HepG2 (cell line): ENCODE results near the gene NT5M. TPM values are rescaled to one million over a fixed set of nuclear protein-coding genes. Genes with fewer than 3 reads are reported as not detected.

ENCODE experiments used
- CBX5 ChIP-seq: sonication (generic); formaldehyde crosslinking; IDR thresholded peaks from 2 replicates; pipeline ENCODE4 v1.4.0; 2020; ENCODE audit warnings: missing genetic modification reagents, borderline replicate concordance
- FOXJ3 ChIP-seq: sonication (generic); formaldehyde crosslinking; IDR thresholded peaks from 2 replicates; pipeline ENCODE4 v1.4.0; 2020; ENCODE audit warnings: missing genetic modification reagents, mild to moderate bottlenecking, borderline replicate concordance
- FOXK2 ChIP-seq: fragments of 450-650 bp; IDR thresholded peaks from 2 replicates; pipeline ENCODE4 v1.6.1; 2016
- HIC2 ChIP-seq: sonication (generic); formaldehyde crosslinking; IDR thresholded peaks from 2 replicates; pipeline ENCODE4 v1.9.0; 2022; ENCODE audit warnings: low read depth, missing genetic modification reagents
- HNF4G ChIP-seq, 2 experiments: sonication (generic) in 1 of 2; formaldehyde crosslinking in 1 of 2; IDR thresholded peaks; 2 replicates each; pipeline versions ENCODE4 v1.4.0 to v1.6.1; 2011 to 2020; ENCODE audit warnings: borderline replicate concordance in 2 of 2, low read depth in 2 of 2, mild to moderate bottlenecking in 2 of 2, low read length in 1 of 2, missing genetic modification reagents in 1 of 2, moderate library complexity in 1 of 2
- HNRNPLL ChIP-seq: fragments of 200-400 bp; formaldehyde crosslinking; IDR thresholded peaks from 2 replicates; pipeline ENCODE4 v1.6.1; 2017; ENCODE audit warnings: mild to moderate bottlenecking, low read depth, low read length; ENCODE audit not compliant: poor library complexity, severe bottlenecking
- MIER3 ChIP-seq: IDR thresholded peaks from 2 replicates; pipeline ENCODE4 v1.6.1; 2016; ENCODE audit warnings: missing compliant biosample characterization, borderline replicate concordance
- NR2F6 ChIP-seq, 2 experiments: IDR thresholded peaks; 2 replicates each; pipeline ENCODE4 v1.6.1; 2016; ENCODE audit warnings: antibody characterized with exemption in 1 of 2, mild to moderate bottlenecking in 1 of 2
- PATZ1 ChIP-seq: sonication (generic); formaldehyde crosslinking; IDR thresholded peaks from 2 replicates; pipeline ENCODE4 v1.4.0; 2020; ENCODE audit warnings: missing genetic modification reagents
- RARG ChIP-seq: sonication (generic); formaldehyde crosslinking; IDR thresholded peaks from 2 replicates; pipeline ENCODE4 v1.4.0; 2020; ENCODE audit warnings: low read depth, mild to moderate bottlenecking, missing genetic modification reagents
- RBM39 ChIP-seq: fragments of 200-400 bp; formaldehyde crosslinking; IDR thresholded peaks from one replicate; pipeline ENCODE4 v1.6.1; 2018; ENCODE audit warnings: antibody characterized with exemption, mild to moderate bottlenecking, low read depth, low read length; ENCODE audit not compliant: poor library complexity, severe bottlenecking
- STAG1 ChIP-seq: sonication (generic); formaldehyde crosslinking; IDR thresholded peaks from 2 replicates; pipeline ENCODE4 v1.4.0; 2020; ENCODE audit warnings: missing genetic modification reagents
- SUZ12 ChIP-seq: fragments of 150-350 bp; IDR thresholded peaks from 2 replicates; pipeline ENCODE4 v1.6.1; 2014; ENCODE audit warnings: low read depth, low read length
- TMF1 ChIP-seq: sonication (generic); formaldehyde crosslinking; IDR thresholded peaks from 2 replicates; pipeline ENCODE4 v1.8.1; 2022; ENCODE audit warnings: low read depth, missing genetic modification reagents
- ZBTB8A ChIP-seq: sonication (generic); formaldehyde crosslinking; IDR thresholded peaks from 2 replicates; pipeline ENCODE4 v1.4.0; 2020; ENCODE audit warnings: mild to moderate bottlenecking, low read depth, missing genetic modification reagents, borderline replicate concordance
- ZFP36L2 ChIP-seq: sonication (generic); formaldehyde crosslinking; IDR thresholded peaks from 2 replicates; pipeline ENCODE4 v1.4.0; 2020; ENCODE audit warnings: missing genetic modification reagents
- ZKSCAN8 ChIP-seq: IDR thresholded peaks from 2 replicates; pipeline ENCODE4 v1.6.1; 2016; ENCODE audit warnings: borderline replicate concordance, missing genetic modification reagents, missing compliant biosample characterization
- ZNF17 ChIP-seq: sonication (generic); formaldehyde crosslinking; IDR thresholded peaks from 2 replicates; pipeline ENCODE4 v1.5.0; 2020; ENCODE audit warnings: mild to moderate bottlenecking, missing genetic modification reagents
- ZNF468 ChIP-seq: sonication (generic); formaldehyde crosslinking; IDR thresholded peaks from 2 replicates; pipeline ENCODE4 v1.8.0; 2022; ENCODE audit warnings: mild to moderate bottlenecking, moderate library complexity, missing genetic modification reagents
- ZNF577 ChIP-seq: sonication (generic); formaldehyde crosslinking; IDR thresholded peaks from 2 replicates; pipeline ENCODE4 v1.4.0; 2020; ENCODE audit warnings: mild to moderate bottlenecking, low read depth, missing genetic modification reagents, borderline replicate concordance
- ZNF7 ChIP-seq: IDR thresholded peaks from 2 replicates; pipeline ENCODE4 v1.6.1; 2016; ENCODE audit warnings: missing biosample characterization, missing genetic modification reagents
- ZNF776 ChIP-seq: sonication (generic); formaldehyde crosslinking; IDR thresholded peaks from 2 replicates; pipeline ENCODE4 v1.4.0; 2020; ENCODE audit warnings: mild to moderate bottlenecking, missing genetic modification reagents
- ZNF788 ChIP-seq: sonication (generic); formaldehyde crosslinking; IDR thresholded peaks from 2 replicates; pipeline ENCODE4 v1.5.0; 2020; ENCODE audit warnings: mild to moderate bottlenecking, missing genetic modification reagents, borderline replicate concordance
- polyA plus RNA-seq, 8 experiments: library from polyadenylated mRNA; depleted of rRNA in 3 of 8; stranded (reverse) in 7 of 8; unstranded in 1 of 8; fragments of >200 nt; fragmentation: Illumina TruSeq in 4 of 8; extraction: Trizol in 4 of 8; gene quantifications; 2 replicates each; pipeline versions ENCODE4 v1.2.1 to v1.2.3, GENCODE V29; 2011 to 2016; ENCODE audit warnings: low read depth in 4 of 8, missing spikeins in 1 of 8, mixed read lengths in 1 of 8; ENCODE audit not compliant: insufficient read depth in 1 of 8
- total RNA-seq, 5 experiments: library from RNA; depleted of rRNA; stranded (reverse); fragments of >200 nt; fragmentation: Illumina TruSeq; extraction: Trizol; gene quantifications; 2 replicates each; pipeline ENCODE4 v1.2.3, GENCODE V29; 2016; ENCODE audit warnings: low read depth in 1 of 5
- TF ChIP-seq, protein P1 (sequence below): sonication (generic); formaldehyde crosslinking; IDR thresholded peaks from 2 replicates; pipeline ENCODE4 v1.8.0; 2022; ENCODE audit warnings: missing genetic modification reagents, mild to moderate bottlenecking, inconsistent platforms, borderline replicate concordance

The NT5M gene
- total and polyA plus RNA-seq, 2 of the 13 experiments (the other 11 are each of a cell fraction or from before 2014, with no cell fraction given) = 0.55 to 0.78 TPM

GRCh38 chr17:17356149-17356930 is 53.2 kb downstream of the NT5M start (continued):
- TF ChIP-seq STAG1 (CRISPR knock-in tag) (peak; percentile 99), TMF1 (CRISPR knock-in tag) (no peak), ZKSCAN8 (CRISPR knock-in tag) (no peak), ZNF7 (no peak), ZNF577 (CRISPR knock-in tag) (no peak), ZFP36L2 (no peak), ZBTB8A (CRISPR knock-in tag) (no peak), RARG (CRISPR knock-in tag) (no peak), HIC2 (CRISPR knock-in tag) (0 out of 2 replicates have a peak, but pooled peaks have one; percentile 44), ZNF17 (CRISPR knock-in tag) (no peak), NR2F6 (IDR thresholded peaks at IDR 0.05) (no peak), NR2F6 (CRISPR knock-in tag; IDR thresholded peaks at IDR 0.05) (no peak; the same call in 1 of the 2 replicates), ZNF776 (CRISPR knock-in tag) (no peak), FOXJ3 (no peak), FOXK2 (no peak), HNF4G (IDR thresholded peaks at IDR 0.05; ENCODE audit: borderline replicate concordance, low read depth, low read length) (no peak), HNF4G (CRISPR knock-in tag; IDR thresholded peaks at IDR 0.05; ENCODE audit: borderline replicate concordance, low read depth) (no peak), MIER3 (0 out of 2 replicates have a peak, but pooled peaks have one; percentile 37), CBX5 (CRISPR knock-in tag) (no peak), HNRNPLL (no peak), RBM39 (no peak), ZNF468 (CRISPR knock-in tag) (no peak), SUZ12 (no peak), ZNF788 (CRISPR knock-in tag) (no peak; the same call in 1 of the 2 replicates), PATZ1 (peak; percentile 22; the same call in 1 of the 2 replicates)
- TF ChIP-seq, protein P1, sequence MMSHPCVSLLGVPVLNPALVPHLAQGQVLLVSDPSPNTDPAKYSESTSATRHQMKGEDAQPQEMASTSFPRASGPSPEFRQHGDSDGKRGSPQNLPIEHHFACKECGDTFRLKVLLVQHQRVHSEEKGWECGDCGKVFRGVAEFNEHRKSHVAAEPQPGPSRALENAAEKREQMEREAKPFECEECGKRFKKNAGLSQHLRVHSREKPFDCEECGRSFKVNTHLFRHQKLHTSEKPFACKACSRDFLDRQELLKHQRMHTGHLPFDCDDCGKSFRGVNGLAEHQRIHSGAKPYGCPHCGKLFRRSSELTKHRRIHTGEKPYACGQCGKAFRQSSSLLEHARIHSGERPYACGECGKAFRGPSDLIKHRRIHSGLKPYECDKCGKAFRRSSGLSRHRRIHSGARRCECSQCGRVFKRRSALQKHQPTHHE (CRISPR knock-in tag) = no peak
